ENCODE results near the gene KIF25. TPM values are rescaled to one million over a fixed set of nuclear protein-coding genes. Genes with fewer than 3 reads are reported as not detected.

Gene KIF25
- total RNA-seq, 1 experiment from 2014 or later: 0.28 TPM

DNA sequence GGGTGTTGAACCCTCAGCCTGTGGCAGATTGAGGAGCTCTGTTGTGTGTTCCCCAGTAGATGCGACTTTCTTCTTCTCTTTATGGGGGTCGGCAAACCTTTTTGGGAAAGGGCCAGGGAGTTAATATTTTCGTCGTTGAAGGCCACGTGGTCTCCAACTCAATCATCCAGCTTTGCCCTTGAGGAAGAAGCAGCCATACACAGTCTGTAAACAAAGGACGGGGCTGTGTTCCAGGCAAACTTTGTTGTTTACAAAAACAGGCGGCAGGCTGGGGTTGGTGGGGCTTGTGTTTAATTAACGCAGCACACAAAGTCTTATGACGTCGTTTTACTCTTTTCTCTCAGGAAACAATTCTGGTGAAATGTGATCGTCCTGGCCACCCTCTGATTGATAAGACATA lies 20.2 kb downstream of the KIF25 start (continued):
- TF ChIP-seq EMX1 (CRISPR knock-in tag; IDR thresholded peaks at IDR 0.05): no peak
- TF ChIP-seq, protein P1, sequence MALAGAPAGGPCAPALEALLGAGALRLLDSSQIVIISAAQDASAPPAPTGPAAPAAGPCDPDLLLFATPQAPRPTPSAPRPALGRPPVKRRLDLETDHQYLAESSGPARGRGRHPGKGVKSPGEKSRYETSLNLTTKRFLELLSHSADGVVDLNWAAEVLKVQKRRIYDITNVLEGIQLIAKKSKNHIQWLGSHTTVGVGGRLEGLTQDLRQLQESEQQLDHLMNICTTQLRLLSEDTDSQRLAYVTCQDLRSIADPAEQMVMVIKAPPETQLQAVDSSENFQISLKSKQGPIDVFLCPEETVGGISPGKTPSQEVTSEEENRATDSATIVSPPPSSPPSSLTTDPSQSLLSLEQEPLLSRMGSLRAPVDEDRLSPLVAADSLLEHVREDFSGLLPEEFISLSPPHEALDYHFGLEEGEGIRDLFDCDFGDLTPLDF (CRISPR knock-in tag; IDR thresholded peaks at IDR 0.05): no peak
- no peak for TF ChIP-seq ZNF138 (CRISPR knock-in tag; conservative IDR thresholded peaks at IDR 0.05)
- no peak for TF ChIP-seq SMAD4 (CRISPR knock-in tag; IDR thresholded peaks at IDR 0.05)
- no peak for TF ChIP-seq OVOL2 (CRISPR knock-in tag; IDR thresholded peaks at IDR 0.05; ENCODE audit: borderline replicate concordance)

DNA sequence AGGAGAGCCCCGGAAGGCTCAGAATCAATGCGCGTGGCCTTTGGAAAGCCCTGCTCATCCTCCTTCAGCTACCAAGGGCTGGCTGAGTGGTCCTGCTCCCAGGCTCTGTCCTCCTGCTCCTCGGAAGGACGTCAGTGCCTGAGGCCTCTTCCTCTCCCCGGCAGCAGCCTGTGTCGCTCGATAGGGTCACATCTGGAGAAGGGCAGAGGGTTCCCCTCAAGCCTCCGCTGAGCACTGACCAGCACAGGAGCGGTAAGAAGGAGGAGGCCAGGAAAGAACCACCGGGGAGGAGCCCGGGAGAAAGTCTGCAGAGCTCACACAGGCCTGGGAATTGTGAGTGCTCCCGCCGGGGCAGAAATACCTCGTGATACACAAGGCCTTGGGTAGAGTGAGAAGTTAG lies 21.2 kb downstream of the KIF25 start:
- Mint-ChIP-seq H3K36me3 (0 out of 2 replicates have a peak, but pooled peaks cover 4% of the 10 kb centered on the region), H3K27ac (no peak overlapping the region), H3K4me1 (peaks cover 14% of the 10 kb centered on the region), H3K4me3 (no peak overlapping the region), H3K27me3 (ENCODE audit: low read depth) (peaks cover 5% of the 10 kb centered on the region; the same call in 1 of the 2 replicates), H3K9me3 (peaks cover 16% of the 10 kb centered on the region)
- ATAC-seq: no peak
- ChIA-PET POLR2A (no interaction called here), CTCF (no interaction called here)
- TF ChIP-seq MYBL2 (CRISPR knock-in tag; IDR thresholded peaks at IDR 0.05) (no peak), ZNF138 (CRISPR knock-in tag; conservative IDR thresholded peaks at IDR 0.05) (no peak), CREM (CRISPR knock-in tag; IDR thresholded peaks at IDR 0.05) (no peak)
- TF ChIP-seq, protein P2, sequence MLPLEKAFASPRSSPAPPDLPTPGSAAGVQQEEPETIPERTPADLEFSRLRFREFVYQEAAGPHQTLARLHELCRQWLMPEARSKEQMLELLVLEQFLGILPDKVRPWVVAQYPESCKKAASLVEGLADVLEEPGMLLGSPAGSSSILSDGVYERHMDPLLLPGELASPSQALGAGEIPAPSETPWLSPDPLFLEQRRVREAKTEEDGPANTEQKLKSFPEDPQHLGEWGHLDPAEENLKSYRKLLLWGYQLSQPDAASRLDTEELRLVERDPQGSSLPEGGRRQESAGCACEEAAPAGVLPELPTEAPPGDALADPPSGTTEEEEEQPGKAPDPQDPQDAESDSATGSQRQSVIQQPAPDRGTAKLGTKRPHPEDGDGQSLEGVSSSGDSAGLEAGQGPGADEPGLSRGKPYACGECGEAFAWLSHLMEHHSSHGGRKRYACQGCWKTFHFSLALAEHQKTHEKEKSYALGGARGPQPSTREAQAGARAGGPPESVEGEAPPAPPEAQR (CRISPR knock-in tag; IDR thresholded peaks at IDR 0.05): no peak
- no peak for DNase-seq (ENCODE audit: low spot score)

DNA sequence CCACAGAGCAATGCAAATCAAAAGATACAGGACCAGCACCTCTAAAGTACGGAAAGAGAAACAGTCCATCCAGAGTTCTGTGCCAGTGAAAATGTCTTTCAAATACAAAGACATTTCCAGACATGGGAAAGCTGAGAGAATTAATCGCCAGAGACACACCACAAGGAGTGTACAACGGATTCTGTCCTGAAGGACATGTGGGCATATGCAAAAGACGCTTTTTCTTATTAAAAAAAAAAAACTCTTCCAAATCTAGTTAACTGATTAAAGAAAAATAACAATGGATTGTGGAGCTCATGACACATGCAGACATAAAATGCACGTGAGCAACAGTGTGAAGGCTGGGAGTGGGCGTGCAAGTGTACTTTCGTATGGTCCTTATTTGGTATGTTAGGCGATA lies 22.8 kb downstream of the KIF25 start:
- DNase-seq (ENCODE audit: low spot score): no peak
- ATAC-seq: no peak
- Mint-ChIP-seq H3K4me1 (peaks cover 23% of the 10 kb centered on the region), H3K9me3 (peaks cover 15% of the 10 kb centered on the region), H3K36me3 (0 out of 2 replicates have a peak, but pooled peaks cover 4% of the 10 kb centered on the region), H3K27ac (no peak overlapping the region), H3K4me3 (no peak overlapping the region), H3K27me3 (ENCODE audit: low read depth) (peaks cover 5% of the 10 kb centered on the region; the same call in 1 of the 2 replicates)
- CTCF ChIA-PET: interaction anchor here (1.4 kb wide), 1 partner anchor 25 kb away, joined by 3 read pairs; no protein-coding TSS in a partner anchor
- POLR2A ChIA-PET: no interaction called here
- TF ChIP-seq ZNF219 (CRISPR knock-in tag; IDR thresholded peaks at IDR 0.05; ENCODE audit: borderline replicate concordance): no peak
- no peak for TF ChIP-seq OVOL2 (CRISPR knock-in tag; IDR thresholded peaks at IDR 0.05; ENCODE audit: borderline replicate concordance)
- TF ChIP-seq, protein P3, sequence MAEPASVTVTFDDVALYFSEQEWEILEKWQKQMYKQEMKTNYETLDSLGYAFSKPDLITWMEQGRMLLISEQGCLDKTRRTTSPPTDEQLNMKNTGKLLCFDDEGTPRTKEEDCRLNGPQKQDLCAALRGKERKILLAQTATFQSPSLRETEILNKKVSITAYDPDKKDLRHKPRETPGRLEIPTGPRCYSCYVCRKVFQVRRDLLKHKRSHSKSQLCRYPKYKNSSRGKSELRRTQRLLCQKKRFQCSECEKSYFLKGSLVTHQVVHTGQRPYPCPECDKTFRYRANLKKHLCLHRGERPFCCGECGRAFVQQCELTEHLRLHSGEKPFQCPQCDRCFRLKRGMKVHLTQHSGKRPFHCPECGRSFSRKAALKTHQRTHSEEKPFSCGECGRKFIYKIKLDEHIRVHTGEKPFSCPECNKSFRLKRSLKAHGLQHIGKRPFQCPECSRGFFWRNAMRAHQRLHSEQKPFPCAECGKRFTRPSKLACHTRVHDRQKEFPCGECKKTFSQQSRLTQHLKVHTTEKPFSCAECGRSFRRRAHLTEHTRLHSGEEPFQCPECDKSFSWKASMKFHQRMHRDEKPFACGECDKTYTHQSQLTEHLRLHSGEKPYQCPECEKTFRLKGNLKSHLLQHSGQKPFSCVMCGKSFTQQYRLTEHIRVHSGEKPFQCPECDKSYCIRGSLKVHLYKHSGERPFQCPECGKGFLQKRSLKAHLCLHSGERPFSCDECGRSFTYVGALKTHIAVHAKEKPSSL (CRISPR knock-in tag; conservative IDR thresholded peaks at IDR 0.05): no peak
- TF ChIP-seq, protein P4, sequence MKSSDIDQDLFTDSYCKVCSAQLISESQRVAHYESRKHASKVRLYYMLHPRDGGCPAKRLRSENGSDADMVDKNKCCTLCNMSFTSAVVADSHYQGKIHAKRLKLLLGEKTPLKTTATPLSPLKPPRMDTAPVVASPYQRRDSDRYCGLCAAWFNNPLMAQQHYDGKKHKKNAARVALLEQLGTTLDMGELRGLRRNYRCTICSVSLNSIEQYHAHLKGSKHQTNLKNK (CRISPR knock-in tag; IDR thresholded peaks at IDR 0.05): no peak
- no peak for TF ChIP-seq HMGA2 (CRISPR knock-in tag; IDR thresholded peaks at IDR 0.05)

DNA sequence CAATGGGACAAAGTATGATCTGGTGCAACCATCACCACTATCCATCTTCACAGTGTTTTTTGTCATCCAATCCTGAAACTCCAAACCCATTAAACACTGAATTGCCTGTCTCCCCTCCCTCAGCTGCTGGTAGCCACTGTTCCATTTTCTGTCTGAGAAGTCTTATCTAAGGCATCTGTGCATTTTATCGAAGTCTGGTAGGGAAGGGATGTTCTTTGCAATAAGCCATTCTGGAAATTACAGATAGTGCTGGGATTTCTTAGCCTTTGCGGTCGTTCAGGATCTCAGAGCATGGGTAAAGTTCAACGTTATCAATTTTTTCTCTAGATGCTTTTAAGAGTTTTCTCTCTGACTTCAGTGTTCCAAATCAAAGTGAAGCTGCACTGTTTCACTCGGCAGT lies 24.1 kb downstream of the KIF25 start:
- DNase-seq (ENCODE audit: low spot score) (no peak), ATAC-seq (no peak)
- H3K27me3 Mint-ChIP-seq (ENCODE audit: low read depth): peaks cover 5% of the 10 kb centered on the region; the same call in 1 of the 2 replicates
- CTCF ChIA-PET: no interaction called here
- H3K4me1 Mint-ChIP-seq: peaks cover 24% of the 10 kb centered on the region
- no peaks in the 10 kb centered on the region for H3K36me3 Mint-ChIP-seq
- H3K9me3 Mint-ChIP-seq: peaks cover 8% of the 10 kb centered on the region
- POLR2A ChIA-PET: no interaction called here
- no peak overlapping the region for H3K4me3 Mint-ChIP-seq
- no peak overlapping the region for H3K27ac Mint-ChIP-seq
- TF ChIP-seq, protein P5, sequence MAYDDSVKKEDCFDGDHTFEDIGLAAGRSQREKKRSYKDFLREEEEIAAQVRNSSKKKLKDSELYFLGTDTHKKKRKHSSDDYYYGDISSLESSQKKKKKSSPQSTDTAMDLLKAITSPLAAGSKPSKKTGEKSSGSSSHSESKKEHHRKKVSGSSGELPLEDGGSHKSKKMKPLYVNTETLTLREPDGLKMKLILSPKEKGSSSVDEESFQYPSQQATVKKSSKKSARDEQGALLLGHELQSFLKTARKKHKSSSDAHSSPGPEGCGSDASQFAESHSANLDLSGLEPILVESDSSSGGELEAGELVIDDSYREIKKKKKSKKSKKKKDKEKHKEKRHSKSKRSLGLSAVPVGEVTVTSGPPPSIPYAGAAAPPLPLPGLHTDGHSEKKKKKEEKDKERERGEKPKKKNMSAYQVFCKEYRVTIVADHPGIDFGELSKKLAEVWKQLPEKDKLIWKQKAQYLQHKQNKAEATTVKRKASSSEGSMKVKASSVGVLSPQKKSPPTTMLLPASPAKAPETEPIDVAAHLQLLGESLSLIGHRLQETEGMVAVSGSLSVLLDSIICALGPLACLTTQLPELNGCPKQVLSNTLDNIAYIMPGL (CRISPR knock-in tag; IDR thresholded peaks at IDR 0.05): no peak
- TF ChIP-seq ETV6 (CRISPR knock-in tag; IDR thresholded peaks at IDR 0.05): no peak
- TF ChIP-seq PRRX2 (CRISPR knock-in tag; IDR thresholded peaks at IDR 0.05): no peak
- TF ChIP-seq JAZF1 (CRISPR knock-in tag; IDR thresholded peaks at IDR 0.05): no peak
- TF ChIP-seq, protein P6, sequence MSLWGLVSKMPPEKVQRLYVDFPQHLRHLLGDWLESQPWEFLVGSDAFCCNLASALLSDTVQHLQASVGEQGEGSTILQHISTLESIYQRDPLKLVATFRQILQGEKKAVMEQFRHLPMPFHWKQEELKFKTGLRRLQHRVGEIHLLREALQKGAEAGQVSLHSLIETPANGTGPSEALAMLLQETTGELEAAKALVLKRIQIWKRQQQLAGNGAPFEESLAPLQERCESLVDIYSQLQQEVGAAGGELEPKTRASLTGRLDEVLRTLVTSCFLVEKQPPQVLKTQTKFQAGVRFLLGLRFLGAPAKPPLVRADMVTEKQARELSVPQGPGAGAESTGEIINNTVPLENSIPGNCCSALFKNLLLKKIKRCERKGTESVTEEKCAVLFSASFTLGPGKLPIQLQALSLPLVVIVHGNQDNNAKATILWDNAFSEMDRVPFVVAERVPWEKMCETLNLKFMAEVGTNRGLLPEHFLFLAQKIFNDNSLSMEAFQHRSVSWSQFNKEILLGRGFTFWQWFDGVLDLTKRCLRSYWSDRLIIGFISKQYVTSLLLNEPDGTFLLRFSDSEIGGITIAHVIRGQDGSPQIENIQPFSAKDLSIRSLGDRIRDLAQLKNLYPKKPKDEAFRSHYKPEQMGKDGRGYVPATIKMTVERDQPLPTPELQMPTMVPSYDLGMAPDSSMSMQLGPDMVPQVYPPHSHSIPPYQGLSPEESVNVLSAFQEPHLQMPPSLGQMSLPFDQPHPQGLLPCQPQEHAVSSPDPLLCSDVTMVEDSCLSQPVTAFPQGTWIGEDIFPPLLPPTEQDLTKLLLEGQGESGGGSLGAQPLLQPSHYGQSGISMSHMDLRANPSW (CRISPR knock-in tag; conservative IDR thresholded peaks at IDR 0.05; ENCODE audit: low read depth): no peak
- TF ChIP-seq, protein P7, sequence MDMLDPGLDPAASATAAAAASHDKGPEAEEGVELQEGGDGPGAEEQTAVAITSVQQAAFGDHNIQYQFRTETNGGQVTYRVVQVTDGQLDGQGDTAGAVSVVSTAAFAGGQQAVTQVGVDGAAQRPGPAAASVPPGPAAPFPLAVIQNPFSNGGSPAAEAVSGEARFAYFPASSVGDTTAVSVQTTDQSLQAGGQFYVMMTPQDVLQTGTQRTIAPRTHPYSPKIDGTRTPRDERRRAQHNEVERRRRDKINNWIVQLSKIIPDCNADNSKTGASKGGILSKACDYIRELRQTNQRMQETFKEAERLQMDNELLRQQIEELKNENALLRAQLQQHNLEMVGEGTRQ (CRISPR knock-in tag; IDR thresholded peaks at IDR 0.05): no peak
- no peak for TF ChIP-seq TEAD1 (CRISPR knock-in tag; IDR thresholded peaks at IDR 0.05)

All from WTC11 (cell line).